Adrenal gland (tissue), 12 donors: ENCODE data around the gene SPTBN4. TPM values are rescaled to one million over a fixed set of nuclear protein-coding genes. Genes with fewer than 3 reads are reported as not detected.

ENCODE experiments used
- DNase-seq, 7 donors: peaks; one replicate each; pipeline ENCODE4 v3.0.0-alpha.2; 2019 to 2020
- H3K27ac ChIP-seq, 5 donors: fragments of 200-600 bp; sonication (generic) in 4 of 5; 1 replicate in 3 of 5; 2 replicates in 2 of 5; pipeline versions ENCODE4 v1.5.1 to v1.8.0; 2016 to 2020; ENCODE audit warnings: mild to moderate bottlenecking in 1 of 5
- H3K27me3 ChIP-seq: fragments of 200-600 bp; 2 replicates; pipeline ENCODE4 v1.8.0; 2021
- H3K36me3 ChIP-seq, 2 donors: fragments of 200-600 bp; replicated peaks in 1 of 2; 1 replicate in 1 of 2; 2 replicates in 1 of 2; pipeline versions ENCODE4 v1.5.1 to v1.8.0; 2018 to 2022
- H3K4me1 ChIP-seq, 2 donors: fragments of 200-600 bp; replicated peaks in 1 of 2; 1 replicate in 1 of 2; 2 replicates in 1 of 2; pipeline versions ENCODE4 v1.5.1 to v1.8.0; 2018 to 2021
- H3K4me3 ChIP-seq, 4 donors: fragments of 200-600 bp; sonication (generic) in 3 of 4; one replicate each; pipeline ENCODE4 v1.5.1; 2016 to 2018
- H3K9me3 ChIP-seq, 3 donors: fragments of 200-600 bp; sonication (generic) in 1 of 3; replicated peaks in 1 of 3; 1 replicate in 2 of 3; 2 replicates in 1 of 3; pipeline versions ENCODE4 v1.5.1 to v1.8.0; 2016 to 2021
- POLR2A ChIP-seq, 2 donors: fragments of 450-650 bp; IDR thresholded peaks; one replicate each; pipeline ENCODE4 v1.6.1; 2017; ENCODE audit warnings: antibody characterized with exemption in 2 of 2, mild to moderate bottlenecking in 2 of 2, moderate library complexity in 1 of 2
- WGBS, 4 donors: extraction: QIAGEN DNeasy Blood & Tissue Kit in 2 of 4; methylation state at CpG; one replicate each; pipeline versions ENCODE4 v1.1.5 to v1.1.7; 2013 to 2017; 5-methylcytosine and 5-hydroxymethylcytosine counted together
- intact Hi-C, 2 donors: fragments of 100-400 bp; cut with DNase I; formaldehyde crosslinking; loops; one replicate each; pipeline versions ENCODE4 v1.14.1 to v1.15.0; 2022 to 2023
- polyA plus RNA-seq, 3 donors: library from polyadenylated mRNA; stranded (reverse); fragments of 200-250 nt in 2 of 3; fragments of 350-450 nt in 1 of 3; fragmentation: Illumina TruSeq in 1 of 3; extraction: RNeasy Lipid Tissue Mini Kit (QIAGEN cat#74804) in 1 of 3; gene quantifications; one replicate each; pipeline ENCODE4 v1.2.3, GENCODE V29; 2013 to 2014
- total RNA-seq, 9 donors: library from RNA; depleted of rRNA in 4 of 9; stranded (reverse); fragments of >200 nt in 4 of 9; fragments of 120-200 nt in 1 of 9; fragmentation: NEBNext Ultra II Directional in 1 of 9; extraction: Animal tissue kit (Norgen Biotek cat#: 25700) in 1 of 9; gene quantifications; one replicate each; pipeline versions ENCODE4 v1.1.0 to v1.2.4, GENCODE V29; 2013 to 2023
- TF ChIP-seq, protein P1 (sequence below), 6 experiments: fragments of 450-650 bp in 4 of 6; fragments of 200-600 bp in 2 of 6; sonication (generic) in 1 of 6; IDR thresholded peaks; 1 replicate in 5 of 6; 2 replicates in 1 of 6; pipeline versions ENCODE4 v1.5.1 to v1.8.0; 2016 to 2021; ENCODE audit warnings: antibody characterized with exemption in 6 of 6, mild to moderate bottlenecking in 2 of 6, moderate library complexity in 1 of 6
- donor health status: healthy with polysubstance abuse.
- donor health status: Bipolar disorder and iron deficiency.
- donor health status: DM: yes; HTN: yes; CAD: no.
- donor health status: DM: no; HTN: no; CAD: no.
- donor health status: DM: no; HTN: no; CAD: no.
- donor health status: DM: yes; HTN: yes; CAD: no.

SPTBN4 gene
- total and polyA plus RNA-seq, 12 donors = 0.91 to 46.7 (median 3.3) TPM

DNA sequence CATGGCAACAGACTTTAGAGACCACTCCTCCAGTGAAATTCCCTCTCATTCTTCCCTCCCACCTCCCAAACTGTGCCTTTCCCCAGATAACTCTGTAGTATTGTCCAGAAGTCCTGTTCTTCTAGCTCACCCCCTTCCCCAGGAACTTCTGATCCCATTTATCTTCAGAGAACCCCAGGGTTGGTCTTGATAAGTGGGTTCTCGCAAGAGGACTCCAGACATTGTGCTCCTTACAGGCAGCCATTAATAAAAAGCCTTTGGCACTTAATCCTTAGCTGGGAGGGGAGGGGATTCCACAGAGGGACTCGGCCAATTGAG, 136.2 kb downstream of the SPTBN4 start:
- H3K27me3 ChIP-seq = peaks cover 11% of the 10 kb centered on the region
- peak overlapping the region in 4 of 5 donors; percentile 2 to 86 (median 52) for H3K27ac ChIP-seq
- DNase-seq = no peak
- TF ChIP-seq, protein P1, sequence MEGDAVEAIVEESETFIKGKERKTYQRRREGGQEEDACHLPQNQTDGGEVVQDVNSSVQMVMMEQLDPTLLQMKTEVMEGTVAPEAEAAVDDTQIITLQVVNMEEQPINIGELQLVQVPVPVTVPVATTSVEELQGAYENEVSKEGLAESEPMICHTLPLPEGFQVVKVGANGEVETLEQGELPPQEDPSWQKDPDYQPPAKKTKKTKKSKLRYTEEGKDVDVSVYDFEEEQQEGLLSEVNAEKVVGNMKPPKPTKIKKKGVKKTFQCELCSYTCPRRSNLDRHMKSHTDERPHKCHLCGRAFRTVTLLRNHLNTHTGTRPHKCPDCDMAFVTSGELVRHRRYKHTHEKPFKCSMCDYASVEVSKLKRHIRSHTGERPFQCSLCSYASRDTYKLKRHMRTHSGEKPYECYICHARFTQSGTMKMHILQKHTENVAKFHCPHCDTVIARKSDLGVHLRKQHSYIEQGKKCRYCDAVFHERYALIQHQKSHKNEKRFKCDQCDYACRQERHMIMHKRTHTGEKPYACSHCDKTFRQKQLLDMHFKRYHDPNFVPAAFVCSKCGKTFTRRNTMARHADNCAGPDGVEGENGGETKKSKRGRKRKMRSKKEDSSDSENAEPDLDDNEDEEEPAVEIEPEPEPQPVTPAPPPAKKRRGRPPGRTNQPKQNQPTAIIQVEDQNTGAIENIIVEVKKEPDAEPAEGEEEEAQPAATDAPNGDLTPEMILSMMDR (IDR thresholded peaks at IDR 0.05) = no peak
- TF ChIP-seq POLR2A (IDR thresholded peaks at IDR 0.05) = no peak
- intact Hi-C loops = loop anchor here in 1 of 2 donors (5.0 kb wide), 1 partner anchor 61 kb away; no protein-coding TSS in a partner anchor
- H3K4me1 ChIP-seq = peaks cover 38 to 57% of the 10 kb centered on the region in 2 donors
- no peaks in the 10 kb centered on the region for H3K9me3 ChIP-seq
- WGBS, 4 donors = 53 to 63% (median 55%) methylated on average over 2 of the region's 2 CpGs
- H3K36me3 ChIP-seq = no peaks in the 10 kb centered on the region
- H3K4me3 ChIP-seq = peak overlapping the region in 1 of 4 donors; percentile 50

DNA sequence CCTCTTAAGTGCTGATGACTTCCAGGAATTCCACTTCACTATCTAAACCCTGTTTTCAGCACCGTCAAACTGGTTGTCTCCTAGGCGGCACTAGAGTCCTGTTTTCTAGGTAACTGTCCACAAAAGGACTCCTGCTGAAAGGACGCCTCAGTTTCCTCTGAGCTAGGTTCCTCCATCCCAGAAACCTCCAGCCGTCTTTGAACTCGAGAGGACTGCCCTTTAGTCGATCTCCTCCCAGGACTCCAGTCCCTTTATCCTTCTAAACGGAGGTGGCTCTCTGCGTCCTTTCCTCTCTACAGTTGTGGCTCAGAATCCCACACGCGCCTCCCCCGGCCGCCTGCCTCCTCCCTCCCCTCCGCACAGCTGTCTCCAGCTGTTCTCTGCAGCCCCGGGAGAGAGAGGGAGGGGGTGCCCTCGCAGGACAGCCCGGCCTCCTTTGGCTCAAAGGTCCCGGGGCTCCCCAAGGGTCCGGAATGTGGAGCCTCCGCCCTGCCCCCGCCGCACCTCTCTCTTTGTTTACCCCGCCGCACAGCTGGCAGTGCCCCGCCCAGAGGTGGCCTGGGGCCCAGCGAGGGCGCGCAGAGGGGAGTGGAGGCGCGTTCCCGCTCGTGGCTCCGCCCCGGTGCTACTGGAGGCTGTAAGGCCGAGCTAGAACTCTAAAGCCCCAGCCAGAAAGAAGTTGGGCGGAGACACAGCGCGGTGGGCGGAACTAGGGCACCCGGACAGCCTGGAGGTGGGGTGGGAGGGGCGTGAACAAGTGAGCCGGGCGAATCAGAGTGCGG, 136.8 kb downstream of the SPTBN4 start:
- no peaks in the 10 kb centered on the region for H3K36me3 ChIP-seq
- 1 to 2% (median 2%) methylated on average over 15 to 43 of the region's 43 CpGs for WGBS, 4 donors
- H3K4me1 ChIP-seq = peaks cover 37 to 53% of the 10 kb centered on the region in 2 donors
- H3K27me3 ChIP-seq = peaks cover 11% of the 10 kb centered on the region
- peak; percentile 95 to 99 (median 98) for DNase-seq
- TF ChIP-seq POLR2A (IDR thresholded peaks at IDR 0.05) = peak in 1 of 2 donors; percentile 81
- TF ChIP-seq, protein P1 (IDR thresholded peaks at IDR 0.05) = no peak
- intact Hi-C loops = loop anchor here in 1 of 2 donors (5.0 kb wide), 1 partner anchor 61 kb away; no protein-coding TSS in a partner anchor
- peak overlapping the region in 4 of 5 donors; percentile 2 to 86 (median 52) for H3K27ac ChIP-seq
- H3K4me3 ChIP-seq = peak overlapping the region in 2 of 4 donors; percentile 30 to 50
- H3K9me3 ChIP-seq = no peaks in the 10 kb centered on the region

DNA sequence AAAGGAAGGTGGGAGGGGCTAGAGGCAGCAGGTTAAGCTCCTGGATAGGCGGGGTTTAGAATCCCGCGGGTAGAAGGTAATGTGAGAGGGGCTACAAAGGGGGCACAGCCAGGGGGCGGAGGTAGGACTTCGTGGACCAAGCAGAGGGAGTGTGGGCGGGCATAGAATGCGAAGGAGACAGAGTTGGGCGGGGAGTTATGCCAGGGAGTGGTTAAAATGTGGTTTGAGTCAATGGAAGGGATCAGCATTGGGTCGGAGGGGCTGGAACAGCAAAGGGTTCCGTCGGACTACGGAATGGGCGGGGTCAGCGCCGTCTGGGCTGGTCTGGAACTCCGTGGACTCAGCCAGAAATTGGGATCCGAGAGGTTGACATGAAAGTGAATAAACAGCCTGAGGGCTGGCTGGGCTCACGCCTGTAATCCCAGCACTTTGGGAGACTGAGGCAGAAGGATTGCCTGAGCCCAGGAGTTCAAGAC, 137.4 kb downstream of the SPTBN4 start:
- WGBS, 4 donors = 2 to 8% (median 7%) methylated on average over 17 to 18 of the region's 18 CpGs
- Histone ChIP-seq H3K4me3 (peak overlapping the region in 1 of 4 donors; percentile 50), H3K27ac (peak overlapping the region in 2 of 5 donors; percentile 70 to 86), H3K36me3 (no peaks in the 10 kb centered on the region), H3K4me1 (peaks cover 37 to 54% of the 10 kb centered on the region in 2 donors), H3K27me3 (peaks cover 8% of the 10 kb centered on the region), H3K9me3 (no peaks in the 10 kb centered on the region)
- no peak for TF ChIP-seq POLR2A (IDR thresholded peaks at IDR 0.05)
- TF ChIP-seq, protein P1 (IDR thresholded peaks at IDR 0.05) = no peak
- no peak for DNase-seq
- intact Hi-C loops = loop anchor here in 1 of 2 donors (5.0 kb wide), 1 partner anchor 62 kb away; no protein-coding TSS in a partner anchor

DNA sequence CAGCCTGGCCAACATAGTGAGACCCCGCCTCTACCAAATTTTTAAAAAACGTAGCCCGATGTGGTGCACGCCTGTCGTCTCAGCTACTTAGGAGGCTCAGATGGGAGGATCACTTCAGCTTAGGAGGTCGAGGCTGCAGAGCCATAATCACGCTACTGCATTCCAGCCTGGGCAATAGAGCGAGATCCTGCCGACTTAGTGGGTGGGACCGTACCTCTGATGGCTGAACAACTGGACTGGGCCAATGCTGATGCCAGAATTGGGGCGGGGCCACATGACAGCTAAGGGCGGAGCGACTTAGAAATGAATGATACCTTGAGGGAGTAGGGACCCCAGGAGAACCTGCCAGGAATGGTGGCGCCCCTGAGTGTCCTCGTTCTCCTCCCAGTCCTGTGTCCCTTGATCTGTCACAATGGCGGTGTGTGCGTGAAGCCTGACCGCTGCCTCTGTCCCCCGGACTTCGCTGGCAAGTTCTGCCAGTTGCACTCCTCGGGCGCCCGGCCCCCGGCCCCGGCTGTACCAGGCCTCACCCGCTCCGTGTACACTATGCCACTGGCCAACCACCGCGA, 137.9 kb downstream of the SPTBN4 start:
- intact Hi-C loops = loop anchor here in 1 of 2 donors (5.0 kb wide), 1 partner anchor 62 kb away; no protein-coding TSS in a partner anchor
- TF ChIP-seq, protein P1 (IDR thresholded peaks at IDR 0.05) = no peak
- TF ChIP-seq POLR2A (IDR thresholded peaks at IDR 0.05) = no peak
- peak in 1 of 7 donors; percentile 42 for DNase-seq
- Histone ChIP-seq H3K27ac (peak overlapping the region in 2 of 5 donors; percentile 75 to 86), H3K4me1 (peaks cover 43 to 58% of the 10 kb centered on the region in 2 donors), H3K36me3 (no peaks in the 10 kb centered on the region), H3K9me3 (no peaks in the 10 kb centered on the region), H3K4me3 (peak overlapping the region in 2 of 4 donors; percentile 44), H3K27me3 (peaks cover 6% of the 10 kb centered on the region)
- 27 to 40% (median 33%) methylated on average over 11 to 29 of the region's 29 CpGs for WGBS, 4 donors
